KMS-11 (cell line): Measurements from ENCODE around the gene CDAN1.
"Not testable (repeated sequence)": the region's sequence is repeated elsewhere in the genome, so short reads cannot be mapped to it uniquely, and the experiment has no call there.

Experiments
- H2AFZ ChIP-seq: fragments of 200-600 bp; sonication (generic); 2 replicates; pipeline ENCODE4 v1.6.1; 2016; ENCODE audit warnings: antibody characterized with exemption, mixed run types, low read depth
- H3K27ac ChIP-seq: fragments of 200-600 bp; sonication (generic); 2 replicates; pipeline ENCODE4 v1.6.1; 2016; ENCODE audit warnings: mild to moderate bottlenecking, mixed run types
- H3K27me3 ChIP-seq: fragments of 200-600 bp; sonication (generic); 2 replicates; pipeline ENCODE4 v1.6.1; 2017; ENCODE audit warnings: mild to moderate bottlenecking, low read depth, mixed run types, moderate library complexity; ENCODE audit not compliant: insufficient read depth
- H3K36me3 ChIP-seq: fragments of 200-600 bp; sonication (generic); 2 replicates; pipeline ENCODE4 v1.6.1; 2017; ENCODE audit warnings: mild to moderate bottlenecking, mixed run types; ENCODE audit not compliant: insufficient read depth
- H3K4me1 ChIP-seq: fragments of 200-600 bp; sonication (generic); 2 replicates; pipeline ENCODE4 v1.6.1; 2016; ENCODE audit warnings: mild to moderate bottlenecking, low read depth, mixed run types; ENCODE audit not compliant: poor library complexity, severe bottlenecking
- H3K4me2 ChIP-seq: fragments of 200-600 bp; sonication (generic); 2 replicates; pipeline ENCODE4 v1.7.0; 2016; ENCODE audit warnings: mild to moderate bottlenecking, mixed run types
- H3K4me3 ChIP-seq: fragments of 200-600 bp; sonication (generic); IDR thresholded peaks from 2 replicates; pipeline ENCODE4 v1.6.1; 2017; ENCODE audit warnings: low read depth, low read length, mixed read lengths; ENCODE audit not compliant: insufficient read depth
- H3K79me2 ChIP-seq: fragments of 200-600 bp; sonication (generic); 2 replicates; pipeline ENCODE4 v1.6.1; 2016; ENCODE audit warnings: low read depth, mixed run types; ENCODE audit not compliant: insufficient read depth
- H3K9ac ChIP-seq: fragments of 200-600 bp; sonication (generic); 2 replicates; pipeline ENCODE4 v1.6.1; 2016; ENCODE audit warnings: mild to moderate bottlenecking, mixed run types
- H4K20me1 ChIP-seq: fragments of 200-600 bp; sonication (generic); 2 replicates; pipeline ENCODE4 v1.6.1; 2016; ENCODE audit warnings: mild to moderate bottlenecking, mixed run types; ENCODE audit not compliant: insufficient read depth
- CTCF ChIP-seq: fragments of 200-600 bp; sonication (generic); conservative IDR thresholded peaks from 2 replicates; pipeline ENCODE4 v1.6.1; 2017; ENCODE audit warnings: low read depth, mild to moderate bottlenecking, antibody characterized with exemption, low read length, moderate library complexity, mixed read lengths

CDAN1 gene

GRCh38 chr15:42775416-42775815 is 38.5 kb upstream of the CDAN1 start:
- Histone ChIP-seq H3K4me2 (no peak overlapping the region), H3K9ac (no peak overlapping the region)

GRCh38 chr15:42772901-42773300 is 36.0 kb upstream of the CDAN1 start:
- Histone ChIP-seq H4K20me1 (no peaks in the 10 kb centered on the region), H3K4me2 (no peak overlapping the region), H3K36me3 (no peaks in the 10 kb centered on the region), H3K79me2 (no peaks in the 10 kb centered on the region), H3K27ac (no peak overlapping the region), H2AFZ (no peak overlapping the region), H3K27me3 (no peaks in the 10 kb centered on the region), H3K4me1 (no peaks in the 10 kb centered on the region), H3K9ac (no peak overlapping the region), H3K4me3 (no peak overlapping the region)
- TF ChIP-seq CTCF: no peak

More at GRCh38 chr15:42775416-42775815, 38.5 kb upstream of the CDAN1 start:
- no peak for TF ChIP-seq CTCF
- H3K4me1 ChIP-seq: no peaks in the 10 kb centered on the region
- H3K36me3 ChIP-seq: no peaks in the 10 kb centered on the region
- H4K20me1 ChIP-seq: no peaks in the 10 kb centered on the region
- no peak overlapping the region for H2AFZ ChIP-seq
- no peaks in the 10 kb centered on the region for H3K27me3 ChIP-seq
- H3K27ac ChIP-seq: no peak overlapping the region
- H3K4me3 ChIP-seq: no peak overlapping the region
- no peaks in the 10 kb centered on the region for H3K79me2 ChIP-seq

GRCh38 chr15:42772144-42772543 is 35.2 kb upstream of the CDAN1 start:
- Histone ChIP-seq H3K36me3 (no peaks in the 10 kb centered on the region), H3K27me3 (no peaks in the 10 kb centered on the region), H4K20me1 (no peaks in the 10 kb centered on the region), H3K4me2 (no peak overlapping the region), H3K27ac (no peak overlapping the region), H3K4me3 (no peak overlapping the region), H2AFZ (no peak overlapping the region), H3K9ac (no peak overlapping the region), H3K79me2 (no peaks in the 10 kb centered on the region), H3K4me1 (no peaks in the 10 kb centered on the region)
- no peak for TF ChIP-seq CTCF

- H3K36me3 ChIP-seq, H3K9ac ChIP-seq, H3K4me1 ChIP-seq, H3K27ac ChIP-seq, H2AFZ ChIP-seq, H3K4me2 ChIP-seq, H3K27me3 ChIP-seq, H3K79me2 ChIP-seq, H4K20me1 ChIP-seq, H3K4me3 ChIP-seq: not testable (repeated sequence)
Measured at GRCh38 chr15:42766109-42766508, 29.2 kb upstream of the CDAN1 start.

- not testable (repeated sequence) for H2AFZ ChIP-seq, H3K79me2 ChIP-seq, H3K9ac ChIP-seq, H3K27ac ChIP-seq, H3K27me3 ChIP-seq, H3K4me2 ChIP-seq, H3K4me3 ChIP-seq, H3K4me1 ChIP-seq, H4K20me1 ChIP-seq, H3K36me3 ChIP-seq
Measured at GRCh38 chr15:42764154-42764731, 27.3 kb upstream of the CDAN1 start.

GRCh38 chr15:42761813-42762212 is 24.9 kb upstream of the CDAN1 start:
- not testable (repeated sequence) for H3K9ac ChIP-seq, H2AFZ ChIP-seq, H4K20me1 ChIP-seq, H3K4me2 ChIP-seq, H3K27me3 ChIP-seq, H3K4me1 ChIP-seq, H3K27ac ChIP-seq, H3K4me3 ChIP-seq, H3K79me2 ChIP-seq, H3K36me3 ChIP-seq
